ENCODE data around the gene CCDC27.

DNA sequence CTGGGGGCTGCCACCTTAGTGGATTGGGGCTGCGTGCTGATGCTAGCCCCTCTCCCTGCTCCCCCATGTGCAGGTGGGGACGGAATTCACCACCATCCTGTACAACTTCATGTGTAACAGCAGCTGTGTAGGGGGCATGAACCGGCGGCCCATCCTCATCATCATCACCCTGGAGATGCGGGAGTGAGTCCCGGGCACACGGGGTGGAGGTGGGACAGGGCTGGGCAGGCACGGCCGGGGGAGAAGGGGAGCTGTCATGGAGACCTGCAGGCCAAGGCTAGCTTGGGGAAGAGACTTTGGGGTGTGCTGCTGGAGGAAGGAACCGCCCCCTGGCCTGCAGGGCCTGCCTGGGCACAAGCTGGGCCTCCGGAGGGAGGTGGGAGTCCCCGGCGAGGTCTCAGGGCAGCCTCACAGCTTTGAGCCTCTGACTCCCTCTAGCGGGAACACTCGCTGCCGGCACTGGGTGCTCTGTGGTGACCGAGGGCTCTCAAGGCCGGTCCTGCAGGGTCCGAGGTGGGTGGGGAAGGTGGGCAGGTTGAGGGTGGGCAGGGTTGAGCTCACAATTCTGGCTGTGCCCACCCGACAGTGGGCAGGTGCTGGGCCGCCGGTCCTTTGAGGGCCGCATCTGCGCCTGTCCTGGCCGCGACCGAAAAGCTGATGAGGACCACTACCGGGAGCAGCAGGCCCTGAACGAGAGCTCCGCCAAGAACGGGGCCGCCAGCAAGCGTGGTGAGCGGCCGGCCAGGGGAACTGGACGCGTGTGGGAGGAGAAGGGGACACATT lies 25.0 kb upstream of the CCDC27 start:
- TF ChIP-seq SIN3A (conservative IDR thresholded peaks at IDR 0.05 in 1 of 2, IDR thresholded peaks at IDR 0.05 in 1 of 2; ENCODE audit: low read depth in 1 of 2, low read length in 2 of 2) (no peak), POLR2A (IDR thresholded peaks at IDR 0.05; ENCODE audit: control extremely low read depth in 1 of 2, low read depth in 2 of 2, low read length in 2 of 2) (no peak), EZH2 (IDR thresholded peaks at IDR 0.05; ENCODE audit: low read depth, low read length, severe bottlenecking) (no peak)
- TF ChIP-seq, protein P1, sequence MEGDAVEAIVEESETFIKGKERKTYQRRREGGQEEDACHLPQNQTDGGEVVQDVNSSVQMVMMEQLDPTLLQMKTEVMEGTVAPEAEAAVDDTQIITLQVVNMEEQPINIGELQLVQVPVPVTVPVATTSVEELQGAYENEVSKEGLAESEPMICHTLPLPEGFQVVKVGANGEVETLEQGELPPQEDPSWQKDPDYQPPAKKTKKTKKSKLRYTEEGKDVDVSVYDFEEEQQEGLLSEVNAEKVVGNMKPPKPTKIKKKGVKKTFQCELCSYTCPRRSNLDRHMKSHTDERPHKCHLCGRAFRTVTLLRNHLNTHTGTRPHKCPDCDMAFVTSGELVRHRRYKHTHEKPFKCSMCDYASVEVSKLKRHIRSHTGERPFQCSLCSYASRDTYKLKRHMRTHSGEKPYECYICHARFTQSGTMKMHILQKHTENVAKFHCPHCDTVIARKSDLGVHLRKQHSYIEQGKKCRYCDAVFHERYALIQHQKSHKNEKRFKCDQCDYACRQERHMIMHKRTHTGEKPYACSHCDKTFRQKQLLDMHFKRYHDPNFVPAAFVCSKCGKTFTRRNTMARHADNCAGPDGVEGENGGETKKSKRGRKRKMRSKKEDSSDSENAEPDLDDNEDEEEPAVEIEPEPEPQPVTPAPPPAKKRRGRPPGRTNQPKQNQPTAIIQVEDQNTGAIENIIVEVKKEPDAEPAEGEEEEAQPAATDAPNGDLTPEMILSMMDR (IDR thresholded peaks at IDR 0.05; ENCODE audit: control extremely low read depth in 1 of 3, insufficient read depth in 1 of 3, low read depth in 1 of 3, low read length in 3 of 3): peak in 2 of 3 experiments; percentile 71 to 83; a peak in 3 of 4 replicates

All from H1 (cell line).